HG03442 (cell line): Measurements from ENCODE around the gene PDE4D.
"Not testable (repeated sequence)": the region's sequence is repeated elsewhere in the genome, so short reads cannot be mapped to it uniquely, and the experiment has no call there.

Experiments used
- ATAC-seq: cut with Tn5 transposase; IDR thresholded peaks from one replicate; pipeline ENCODE4 v1.9.1; 2021; ENCODE audit warnings: mild to moderate bottlenecking, moderate library complexity; ENCODE audit not compliant: unreplicated experiment

PDE4D gene

GRCh38 chr5:59439303-59439702 lies 454.2 kb downstream of the PDE4D start:
- ATAC-seq, result no peak

DNA sequence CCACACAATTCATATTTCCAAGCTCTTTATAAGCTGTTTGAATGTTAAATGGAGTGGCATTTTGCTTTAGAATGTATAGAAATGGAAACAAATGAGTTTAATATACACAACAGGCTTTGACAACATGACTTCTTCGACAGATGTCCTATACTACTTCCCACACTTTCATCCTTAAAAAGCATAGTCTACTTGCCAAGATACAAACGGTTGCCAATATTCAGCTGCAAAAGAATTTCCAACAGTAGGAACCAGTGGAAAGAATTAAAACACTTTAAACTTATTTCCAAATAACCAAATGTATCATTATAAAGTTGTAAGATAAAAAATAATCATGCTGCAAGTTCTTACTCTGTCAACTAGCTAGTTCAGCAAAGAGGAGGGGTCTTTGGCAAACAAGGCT lies 456.4 kb downstream of the PDE4D start:
- ATAC-seq, result no peak

DNA sequence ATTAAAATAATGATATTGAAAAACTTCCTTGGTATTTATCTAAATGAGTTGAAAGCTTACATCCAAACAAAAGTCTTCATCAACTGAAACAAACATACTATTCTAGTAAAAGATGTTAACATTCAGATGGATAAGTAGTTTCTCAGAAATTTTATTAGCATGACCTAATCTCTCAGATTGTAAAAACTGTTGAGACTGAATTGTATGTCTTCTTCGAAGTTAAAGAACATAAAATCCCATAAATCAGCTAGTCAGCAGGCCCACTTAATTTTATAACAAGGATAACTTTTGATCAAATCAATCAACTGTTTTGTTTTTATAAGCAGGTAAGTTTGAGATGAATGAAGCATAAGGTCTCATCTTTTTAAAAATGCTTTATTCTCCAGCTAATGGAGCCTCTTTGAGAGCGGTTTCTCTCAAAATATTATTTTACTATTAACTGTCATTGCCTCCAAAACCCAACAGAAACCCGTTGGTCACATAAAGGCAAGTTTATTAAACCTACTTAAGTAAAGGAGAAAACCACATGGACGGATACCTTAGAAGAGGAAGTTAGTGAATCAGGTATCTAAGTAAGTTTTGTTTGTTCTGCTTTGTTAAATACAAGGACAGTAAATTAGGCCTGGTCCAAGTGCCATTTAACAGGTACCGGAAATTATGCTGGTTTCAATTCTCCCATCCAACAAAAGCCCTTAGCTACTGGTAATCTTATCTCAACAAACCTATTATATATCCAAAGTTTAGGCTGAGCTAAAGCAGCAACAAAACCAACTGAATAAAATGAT lies 457.0 kb downstream of the PDE4D start:
- ATAC-seq, result no peak

- ATAC-seq, result no peak
These were observed 460.4 kb downstream of the PDE4D start for GRCh38 chr5:59433174-59433573.

- ATAC-seq, result no peak
These were observed 463.4 kb downstream of the PDE4D start for GRCh38 chr5:59430066-59430685.

- no peak for ATAC-seq
These were observed 465.1 kb downstream of the PDE4D start for GRCh38 chr5:59428391-59428790.

- no peak for ATAC-seq
These were observed 469.0 kb downstream of the PDE4D start for GRCh38 chr5:59424515-59424914.

DNA sequence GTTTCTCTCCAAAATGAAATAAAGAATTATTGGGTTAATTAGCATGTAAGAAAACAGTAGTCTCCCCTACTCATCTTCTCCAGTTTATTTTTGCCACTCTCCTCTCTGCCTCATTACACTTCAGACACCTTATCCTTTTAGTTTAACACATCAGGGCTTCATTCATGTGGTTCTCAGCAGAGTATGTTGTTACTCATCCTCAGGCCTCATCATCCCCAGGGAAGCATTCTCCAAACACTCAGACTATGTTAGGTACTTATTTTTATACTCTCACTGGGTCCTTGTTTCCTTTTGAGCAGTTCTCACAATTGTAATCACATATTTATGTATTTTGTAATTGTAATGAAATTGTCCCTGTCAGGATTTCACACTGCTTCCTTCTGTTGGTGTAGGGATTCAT lies 470.5 kb downstream of the PDE4D start:
- no peak for ATAC-seq

GRCh38 chr5:59421986-59422941 lies 471.3 kb downstream of the PDE4D start:
- no peak for ATAC-seq

DNA sequence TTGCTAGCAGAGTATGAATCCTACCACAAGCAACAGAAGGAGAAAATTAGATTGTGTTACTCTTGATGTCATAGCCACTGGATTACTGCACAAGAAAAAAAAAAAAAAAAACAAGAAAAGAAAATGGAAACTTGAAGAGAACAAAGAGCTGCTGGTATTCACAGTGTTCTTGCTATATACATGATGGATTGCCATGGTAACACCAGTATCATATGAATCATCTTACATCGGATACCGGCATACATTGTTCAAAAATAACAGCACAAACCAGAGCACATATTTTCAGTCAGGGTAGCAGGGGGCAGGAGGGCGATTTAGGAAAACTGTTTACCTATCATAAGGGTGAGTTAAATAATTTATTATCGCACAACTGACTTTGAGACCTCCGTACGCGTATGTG lies 472.9 kb downstream of the PDE4D start:
- ATAC-seq, result no peak

GRCh38 chr5:59418808-59419207 lies 474.7 kb downstream of the PDE4D start:
- ATAC-seq, result no peak

GRCh38 chr5:59416451-59416850 lies 477.1 kb downstream of the PDE4D start:
- no peak for ATAC-seq

GRCh38 chr5:59416026-59416425 lies 477.5 kb downstream of the PDE4D start:
- ATAC-seq, result no peak

DNA sequence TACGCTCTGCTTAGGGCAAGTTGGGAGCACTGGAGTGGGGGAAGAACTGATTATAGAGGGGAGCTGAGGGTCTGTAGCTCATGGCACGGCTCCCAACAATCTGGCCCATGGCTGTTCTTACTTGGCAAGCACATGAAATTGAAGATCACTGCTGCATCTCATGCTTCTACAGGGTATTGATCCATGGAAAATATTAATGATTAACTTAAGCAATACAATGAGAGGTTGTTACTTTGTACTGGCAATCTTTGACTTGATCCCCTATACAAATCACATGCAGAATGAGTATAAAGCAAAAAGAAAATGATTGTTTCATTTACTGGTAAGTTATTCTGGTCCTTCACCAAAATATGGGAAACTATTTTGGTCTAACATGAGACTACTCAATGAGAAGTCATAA lies 481.1 kb downstream of the PDE4D start:
- no peak for ATAC-seq

DNA sequence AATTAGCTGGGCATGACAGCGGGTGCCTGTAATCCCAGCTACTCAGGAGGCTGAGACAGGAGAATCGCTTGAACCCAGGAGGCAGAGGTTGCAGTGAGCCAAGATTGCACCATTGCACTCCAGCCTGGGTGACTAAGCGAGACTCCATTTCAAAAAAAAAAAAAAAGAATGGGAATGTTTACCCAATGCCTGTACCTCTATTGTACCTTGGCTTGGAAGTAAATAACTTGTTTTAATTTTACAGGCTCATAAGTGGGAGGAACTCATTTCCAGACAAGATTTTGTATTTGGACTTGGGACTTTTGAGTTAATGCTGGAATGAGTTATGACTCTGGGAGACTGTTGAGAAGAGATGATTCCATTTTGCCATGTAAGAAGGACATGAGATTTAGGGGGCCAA lies 484.5 kb downstream of the PDE4D start:
- ATAC-seq, result not testable (repeated sequence)

DNA sequence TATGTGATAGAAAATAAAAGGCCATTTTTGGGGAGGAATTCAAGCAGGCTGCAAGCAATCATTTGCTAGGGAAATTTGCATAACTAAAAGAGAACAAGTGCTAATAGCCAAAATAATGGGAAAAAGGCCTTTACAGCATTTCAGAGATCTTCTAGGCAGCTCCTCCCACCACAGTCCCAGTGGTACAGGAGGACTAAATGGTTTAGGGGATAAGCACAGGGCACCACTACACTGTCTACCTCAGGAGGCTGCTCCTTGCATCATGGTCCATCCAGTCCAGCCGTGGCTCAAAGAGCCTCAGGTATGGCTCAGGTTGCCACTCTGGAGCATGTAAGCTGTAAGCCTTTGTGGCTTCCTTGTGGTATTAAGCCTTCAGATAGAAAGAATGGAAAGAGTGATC lies 485.6 kb downstream of the PDE4D start:
- no peak for ATAC-seq

DNA sequence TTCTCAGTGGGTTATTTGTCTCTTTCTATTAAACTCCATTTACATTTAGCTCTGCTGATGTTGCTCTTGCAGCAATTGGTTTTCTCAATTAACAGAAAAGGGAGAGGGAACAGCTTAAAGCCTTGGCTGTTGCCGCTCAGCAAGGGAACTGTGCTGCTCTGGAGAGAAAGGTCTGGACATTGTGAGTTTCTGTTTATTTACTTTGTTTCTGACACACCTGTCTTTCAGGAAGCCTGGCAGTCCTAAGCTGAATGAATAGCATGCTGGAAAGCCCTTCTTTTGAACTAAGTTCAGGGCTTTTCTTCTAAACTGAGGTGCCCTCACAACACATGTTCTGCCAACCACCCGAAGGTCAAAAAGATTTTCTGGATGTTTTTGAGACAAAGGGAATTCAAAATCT lies 491.9 kb downstream of the PDE4D start:
- ATAC-seq, result no peak

GRCh38 chr5:59394956-59395355 lies 498.6 kb downstream of the PDE4D start:
- ATAC-seq, result not testable (repeated sequence)

DNA sequence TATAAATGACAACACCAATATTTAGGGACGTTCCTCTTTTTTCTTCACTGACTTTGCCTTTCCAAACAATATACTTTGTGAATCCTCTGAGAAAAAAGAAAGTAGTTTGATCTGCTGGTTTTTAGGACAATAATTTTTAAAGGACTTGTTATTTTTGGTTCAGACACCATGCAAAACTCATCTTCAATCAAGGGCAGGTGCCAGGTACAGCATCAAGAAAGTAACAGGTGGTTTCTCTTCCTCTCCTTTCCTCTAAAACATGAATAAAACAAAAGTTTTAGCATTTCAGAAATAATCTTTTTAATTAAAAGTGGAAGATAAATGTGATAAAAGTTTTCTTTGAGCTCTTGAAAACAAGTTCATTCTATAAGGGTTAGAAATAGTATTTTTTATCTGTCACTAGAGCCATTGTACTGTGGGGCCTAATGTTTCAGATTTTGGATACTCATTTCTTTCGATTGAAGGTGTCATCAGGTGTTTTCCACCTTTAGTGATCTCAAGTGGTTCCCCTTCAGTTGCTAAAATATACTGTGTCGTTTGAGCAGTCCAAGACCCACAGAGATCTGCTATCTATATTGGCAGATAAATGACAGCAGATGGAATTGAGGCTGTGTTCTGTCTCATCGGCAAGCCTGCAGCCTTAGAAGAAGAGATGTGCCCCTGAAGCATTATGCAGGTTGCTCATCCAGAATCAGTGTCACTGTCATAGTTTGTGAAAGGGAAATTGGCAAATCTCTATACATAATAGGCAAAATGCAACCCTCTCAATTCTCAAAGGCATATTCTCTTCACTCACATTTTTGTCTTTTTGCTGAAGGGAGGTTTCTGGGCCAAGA lies 499.7 kb downstream of the PDE4D start:
- no peak for ATAC-seq

DNA sequence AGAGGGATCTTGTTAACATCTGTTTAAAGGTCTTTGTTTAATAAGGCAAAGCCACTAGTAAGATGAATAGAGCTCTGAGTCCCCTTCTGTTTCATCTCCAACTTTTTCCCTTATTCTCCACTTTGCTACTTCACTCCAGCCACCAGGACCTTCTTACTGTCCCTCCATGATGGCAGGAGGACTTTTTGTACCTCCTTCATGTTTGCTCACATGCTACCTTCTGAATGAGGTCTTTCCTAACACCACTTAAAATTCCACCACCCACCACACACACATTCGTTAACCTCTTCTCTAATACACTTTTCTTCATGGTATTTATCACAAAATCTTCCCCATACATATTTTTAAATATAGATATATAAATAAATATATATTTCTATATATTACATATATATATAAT lies 501.9 kb downstream of the PDE4D start:
- ATAC-seq, result no peak

- no peak for ATAC-seq
These were observed 502.5 kb downstream of the PDE4D start for GRCh38 chr5:59390989-59391388.
